ENCODE results near the gene SCO2.

Gene SCO2

GRCh38 chr22:50532824-50533796 is 7.7 kb upstream of the SCO2 start:
- Histone ChIP-seq H3K27ac (no peak overlapping the region), H3K36me3 (replicated peaks) (no peaks in the 10 kb centered on the region), H3K4me3 (ENCODE audit: low read depth, low read length) (no peak overlapping the region), H3K27me3 (replicated peaks) (no peaks in the 10 kb centered on the region)
- no peak for TF ChIP-seq CTCF (IDR thresholded peaks at IDR 0.05; ENCODE audit: low read depth, low read length, missing control alignments)
- DNase-seq = no peak
- in situ Hi-C loops (cut with HindIII; ENCODE audit: low pct_ligation_motif_present, low sequenced_read_pairs) = no loop called here

GRCh38 chr22:50531962-50532674 is 6.7 kb upstream of the SCO2 start:
- peak; percentile 57 for DNase-seq
- H3K4me3 ChIP-seq (ENCODE audit: low read depth, low read length) = peak overlapping the region; percentile 48
- no peak for TF ChIP-seq CTCF (IDR thresholded peaks at IDR 0.05; ENCODE audit: low read depth, low read length, missing control alignments)

GRCh38 chr22:50531546-50531961 is 6.2 kb upstream of the SCO2 start:
- no peak for TF ChIP-seq CTCF (IDR thresholded peaks at IDR 0.05; ENCODE audit: low read depth, low read length, missing control alignments)
- H3K27me3 ChIP-seq (replicated peaks) = no peaks in the 10 kb centered on the region
- H3K27ac ChIP-seq = peak overlapping the region; percentile 34
- no peaks in the 10 kb centered on the region for H3K36me3 ChIP-seq (replicated peaks)
- peak overlapping the region; percentile 48 for H3K4me3 ChIP-seq (ENCODE audit: low read depth, low read length)
- no peak for DNase-seq
- in situ Hi-C loops (cut with HindIII; ENCODE audit: low pct_ligation_motif_present, low sequenced_read_pairs) = no loop called here

More at GRCh38 chr22:50531962-50532674, 6.7 kb upstream of the SCO2 start:
- no peaks in the 10 kb centered on the region for H3K27me3 ChIP-seq (replicated peaks)
- in situ Hi-C loops (cut with HindIII; ENCODE audit: low pct_ligation_motif_present, low sequenced_read_pairs) = no loop called here
- peak overlapping the region; percentile 34 for H3K27ac ChIP-seq
- H3K36me3 ChIP-seq (replicated peaks) = no peaks in the 10 kb centered on the region

GRCh38 chr22:50530877-50531545 is 5.6 kb upstream of the SCO2 start:
- TF ChIP-seq CTCF (IDR thresholded peaks at IDR 0.05; ENCODE audit: low read depth, low read length, missing control alignments) = no peak
- Histone ChIP-seq H3K36me3 (replicated peaks) (no peaks in the 10 kb centered on the region), H3K4me3 (ENCODE audit: low read depth, low read length) (peak overlapping the region; percentile 48), H3K27me3 (replicated peaks) (no peaks in the 10 kb centered on the region), H3K27ac (no peak overlapping the region)
- DNase-seq = peak; percentile 60
- in situ Hi-C loops (cut with HindIII; ENCODE audit: low pct_ligation_motif_present, low sequenced_read_pairs) = no loop called here

- peak overlapping the region; percentile 43 for H3K4me3 ChIP-seq (ENCODE audit: low read depth, low read length)
- H3K36me3 ChIP-seq (replicated peaks) = no peaks in the 10 kb centered on the region
- H3K27ac ChIP-seq = peak overlapping the region; percentile 5
- in situ Hi-C loops (cut with HindIII; ENCODE audit: low pct_ligation_motif_present, low sequenced_read_pairs) = no loop called here
- no peak for DNase-seq
- TF ChIP-seq CTCF (IDR thresholded peaks at IDR 0.05; ENCODE audit: low read depth, low read length, missing control alignments) = no peak
- H3K27me3 ChIP-seq (replicated peaks) = no peaks in the 10 kb centered on the region
Measured at GRCh38 chr22:50530580-50530876, 5.1 kb upstream of the SCO2 start.
